CD4-positive, alpha-beta T cell treated with Interleukin-15 for 1 hour (primary cell): ENCODE results near the gene GNAS-AS1.
A peak's percentile ranks its signal among the peaks of the same experiment; 100 is the strongest.

Experiments used
- DNase-seq: peaks from one replicate; pipeline ENCODE4 v3.0.0-alpha.2; 2020

Gene GNAS-AS1

GRCh38 chr20:58802061-58802460 is 48.6 kb downstream of the GNAS-AS1 start:
- DNase-seq: no peak

- no peak for DNase-seq
Measured at GRCh38 chr20:58800134-58800871, 50.4 kb downstream of the GNAS-AS1 start.

GRCh38 chr20:58797371-58798338 is 53.0 kb downstream of the GNAS-AS1 start:
- no peak for DNase-seq

GRCh38 chr20:58795923-58796245 is 54.8 kb downstream of the GNAS-AS1 start:
- DNase-seq: no peak

- no peak for DNase-seq
Measured at GRCh38 chr20:58795181-58795922, 55.4 kb downstream of the GNAS-AS1 start.

- DNase-seq: no peak
Measured at GRCh38 chr20:58794510-58795180, 56.1 kb downstream of the GNAS-AS1 start.

- DNase-seq: no peak
Measured at GRCh38 chr20:58793512-58794420, 56.9 kb downstream of the GNAS-AS1 start.

- DNase-seq: peak; percentile 4
Measured at GRCh38 chr20:58792426-58792825, 58.3 kb downstream of the GNAS-AS1 start.

GRCh38 chr20:58791286-58791685 is 59.4 kb downstream of the GNAS-AS1 start:
- peak; percentile 5 for DNase-seq

- DNase-seq: no peak
Measured at GRCh38 chr20:58790454-58790853, 60.2 kb downstream of the GNAS-AS1 start.

- DNase-seq: peak; percentile 1
Measured at GRCh38 chr20:58788896-58789544, 61.7 kb downstream of the GNAS-AS1 start.

GRCh38 chr20:58787211-58788005 is 63.3 kb downstream of the GNAS-AS1 start:
- DNase-seq: no peak

GRCh38 chr20:58784321-58785074 is 66.2 kb downstream of the GNAS-AS1 start:
- no peak for DNase-seq

GRCh38 chr20:58783511-58784011 is 67.1 kb downstream of the GNAS-AS1 start:
- no peak for DNase-seq

GRCh38 chr20:58781138-58781537 is 69.6 kb downstream of the GNAS-AS1 start:
- DNase-seq: no peak

- DNase-seq: no peak
Measured at GRCh38 chr20:58778760-58779159, 71.9 kb downstream of the GNAS-AS1 start.

GRCh38 chr20:58777657-58778056 is 73.0 kb downstream of the GNAS-AS1 start:
- no peak for DNase-seq

GRCh38 chr20:58776109-58776508 is 74.6 kb downstream of the GNAS-AS1 start:
- DNase-seq: no peak

- no peak for DNase-seq
Measured at GRCh38 chr20:58775371-58775770, 75.3 kb downstream of the GNAS-AS1 start.
